Measurements from ENCODE around the gene GSK3B.

GSK3B gene

DNA sequence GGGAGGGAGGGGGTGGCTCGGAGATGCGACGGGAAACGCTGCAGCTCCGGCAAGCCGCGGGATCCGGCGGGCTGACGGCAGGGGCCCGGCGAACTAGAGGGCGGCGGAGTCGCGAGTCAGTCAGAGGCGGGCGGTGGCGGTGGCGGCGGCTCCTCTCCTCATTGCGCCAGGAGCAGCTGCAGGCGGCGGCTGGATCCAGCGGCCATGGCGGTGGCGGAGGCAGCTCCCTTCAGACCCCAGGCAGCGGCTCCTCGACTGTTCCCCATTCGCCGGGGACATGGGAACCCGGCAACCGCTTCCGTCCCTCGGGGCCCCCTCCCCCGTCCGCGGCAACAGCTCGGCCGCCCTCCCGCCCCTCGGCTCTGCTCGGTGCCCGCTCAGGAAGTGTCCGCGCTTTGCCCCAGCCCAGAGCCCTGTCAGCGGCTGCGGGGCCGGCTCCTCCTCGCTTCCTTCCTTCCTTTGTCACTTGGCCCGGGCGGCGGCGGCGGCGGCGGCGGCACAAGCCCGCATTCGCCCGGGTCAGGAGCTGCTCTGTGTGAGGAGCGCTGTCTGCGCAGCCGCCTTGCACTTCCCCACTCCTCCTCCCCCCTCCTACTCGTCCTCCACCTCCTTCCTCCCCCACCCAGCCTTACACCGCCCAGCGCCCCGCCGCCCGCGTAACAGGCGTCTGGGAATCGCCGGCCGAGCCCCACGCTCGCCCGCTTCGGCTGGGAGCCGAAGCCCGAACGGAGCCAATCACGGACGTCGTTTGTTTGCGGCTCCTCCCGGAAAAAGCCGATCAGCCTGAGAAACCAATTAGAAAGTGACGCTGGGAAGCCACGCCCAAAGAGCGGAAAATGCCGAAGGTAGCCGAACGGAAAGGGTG lies at the start of gene GSK3B:
Gene GSK3B (minus strand): TSS at position 537 of the 865 bp plus-strand sequence. CDS start 1,013 bp downstream, outside the sequence.
- peak; percentile 62 to 97 for DNase-seq (ENCODE audit: low read depth in 1 of 2, low spot score in 1 of 2)

DNA sequence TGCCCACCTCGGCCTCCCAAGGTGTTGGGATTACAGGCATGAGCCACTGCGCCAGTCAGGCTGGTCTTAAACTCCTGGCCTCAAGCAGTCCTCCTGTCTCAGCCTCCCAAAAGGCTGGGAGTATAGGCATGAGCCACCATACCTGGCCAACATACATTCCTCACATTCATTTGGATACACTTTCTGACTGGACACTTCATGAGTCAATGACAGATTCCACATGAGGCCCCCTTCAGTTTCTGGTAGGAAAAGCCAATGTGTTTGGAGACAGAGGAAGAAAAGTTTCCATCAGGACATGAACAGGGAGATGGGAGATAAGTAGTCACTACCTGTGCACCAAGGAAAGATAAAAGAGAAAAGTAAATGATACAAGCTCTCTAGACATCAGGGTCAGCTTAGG lies 49.4 kb upstream of the GSK3B start:
- DNase-seq (ENCODE audit: low read depth in 1 of 2, low spot score in 1 of 2): no peak

DNA sequence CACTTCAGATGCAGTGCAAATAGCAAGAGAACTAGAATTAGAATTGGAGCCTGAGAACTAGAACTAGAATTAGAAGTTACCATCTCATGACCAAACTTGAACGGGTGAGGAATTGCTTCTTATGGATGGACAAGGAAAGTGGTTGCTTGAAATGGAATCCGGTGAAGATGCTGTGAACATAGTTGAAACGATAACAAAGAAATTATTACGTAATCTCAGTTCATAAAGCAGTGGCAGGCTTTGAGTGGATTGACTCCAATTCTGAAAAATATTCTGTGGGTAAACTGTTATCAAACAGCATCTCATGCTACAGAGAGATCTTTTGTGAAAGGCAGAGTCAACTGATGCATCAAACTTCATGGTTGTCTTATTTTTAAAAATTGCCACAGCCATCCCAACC lies 48.0 kb upstream of the GSK3B start:
- DNase-seq (ENCODE audit: low read depth in 1 of 2, low spot score in 1 of 2): no peak

DNA sequence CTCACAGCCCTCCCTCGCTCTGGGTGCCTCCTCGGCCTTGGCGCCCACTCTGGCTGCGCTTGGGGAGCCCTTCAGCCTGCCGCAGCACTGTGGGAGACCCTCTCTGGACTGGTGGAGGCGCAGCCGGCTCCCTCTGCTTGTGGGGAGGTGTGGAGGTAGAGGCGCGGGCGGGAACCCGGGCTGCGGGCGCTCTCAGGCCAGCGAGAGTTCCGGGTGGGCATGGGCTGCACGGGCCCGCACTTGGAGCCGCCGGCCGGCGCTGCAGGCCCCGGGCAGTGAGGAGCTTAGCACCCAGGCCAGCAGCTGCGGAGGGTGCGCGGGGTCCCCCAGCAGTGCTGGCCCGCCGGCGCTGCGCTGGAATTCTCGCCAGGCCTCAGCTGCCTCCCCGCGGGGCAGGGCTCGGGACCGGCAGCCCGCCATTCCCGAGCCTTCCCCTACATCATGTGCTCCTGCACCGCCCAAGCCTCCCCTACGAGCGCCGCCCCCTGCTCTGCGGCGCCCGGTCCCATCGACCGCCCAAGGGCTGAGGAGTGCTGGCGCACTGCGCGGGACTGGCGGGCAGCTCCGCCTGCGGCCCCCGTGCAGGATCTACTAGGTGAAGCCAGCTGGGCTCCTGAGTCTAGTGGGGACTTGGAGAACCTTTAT lies 46.0 kb upstream of the GSK3B start:
- no peak for DNase-seq (ENCODE audit: low read depth in 1 of 2, low spot score in 1 of 2)

DNA sequence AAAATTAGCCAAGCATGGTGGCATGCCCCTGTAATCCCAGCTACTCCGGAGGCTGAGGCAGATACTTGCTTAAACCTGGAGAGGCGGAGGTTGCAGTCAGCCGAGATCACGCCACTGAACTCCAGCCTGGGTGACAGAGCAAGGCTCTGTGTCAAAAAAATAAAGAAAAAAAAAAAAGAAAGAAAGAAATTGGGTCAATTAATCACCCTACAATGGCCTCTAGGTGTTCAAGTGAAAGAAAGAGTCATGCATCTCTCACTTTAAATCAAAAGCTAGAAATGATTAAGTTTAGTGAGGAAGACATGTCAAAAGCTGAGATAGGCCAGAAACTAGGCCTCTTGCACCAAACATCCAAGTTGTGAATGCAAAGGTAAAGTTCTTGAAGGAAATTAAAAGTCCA lies 44.9 kb upstream of the GSK3B start:
- DNase-seq (ENCODE audit: low read depth in 1 of 2, low spot score in 1 of 2): no peak

DNA sequence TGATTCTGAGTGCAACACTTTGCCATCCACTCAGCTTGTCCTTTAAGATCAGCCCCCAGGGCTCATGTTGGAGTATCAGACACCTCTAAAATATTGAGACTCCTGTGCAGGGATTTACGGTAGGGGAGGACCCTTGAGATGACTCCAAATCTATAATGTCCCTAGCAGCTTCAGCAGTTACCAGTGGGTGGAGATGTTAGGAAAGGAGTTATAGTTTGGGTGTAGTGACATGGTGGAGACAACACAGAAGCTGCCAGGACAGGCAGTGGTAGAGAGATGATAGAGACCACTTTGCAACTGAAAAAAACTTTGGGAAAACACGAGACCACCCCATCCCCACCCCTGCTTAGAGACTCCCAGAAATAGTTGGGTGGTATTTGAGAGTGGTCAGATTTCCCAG lies 43.3 kb upstream of the GSK3B start:
- DNase-seq (ENCODE audit: low read depth in 1 of 2, low spot score in 1 of 2): no peak

DNA sequence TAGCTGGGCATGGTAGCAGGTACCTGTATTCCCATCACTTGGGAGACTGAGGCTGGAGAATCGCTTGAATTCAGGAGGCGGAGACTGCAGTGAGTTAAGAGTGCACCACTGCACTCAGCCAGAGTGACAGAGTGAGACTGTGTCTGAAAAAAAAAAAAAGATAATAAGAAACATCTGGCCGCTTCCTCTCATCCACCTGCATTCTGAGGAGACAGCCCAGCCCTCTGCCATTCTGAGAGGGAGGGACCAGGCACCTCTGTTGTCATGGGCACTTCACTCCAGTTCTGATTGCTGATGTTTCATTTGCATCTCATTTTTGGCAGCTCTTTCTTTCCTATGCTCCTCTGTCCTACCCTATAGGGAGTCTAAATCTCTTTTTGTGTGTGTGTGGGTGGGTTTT lies 36.4 kb upstream of the GSK3B start:
- no peak for DNase-seq (ENCODE audit: low read depth in 1 of 2, low spot score in 1 of 2)

DNA sequence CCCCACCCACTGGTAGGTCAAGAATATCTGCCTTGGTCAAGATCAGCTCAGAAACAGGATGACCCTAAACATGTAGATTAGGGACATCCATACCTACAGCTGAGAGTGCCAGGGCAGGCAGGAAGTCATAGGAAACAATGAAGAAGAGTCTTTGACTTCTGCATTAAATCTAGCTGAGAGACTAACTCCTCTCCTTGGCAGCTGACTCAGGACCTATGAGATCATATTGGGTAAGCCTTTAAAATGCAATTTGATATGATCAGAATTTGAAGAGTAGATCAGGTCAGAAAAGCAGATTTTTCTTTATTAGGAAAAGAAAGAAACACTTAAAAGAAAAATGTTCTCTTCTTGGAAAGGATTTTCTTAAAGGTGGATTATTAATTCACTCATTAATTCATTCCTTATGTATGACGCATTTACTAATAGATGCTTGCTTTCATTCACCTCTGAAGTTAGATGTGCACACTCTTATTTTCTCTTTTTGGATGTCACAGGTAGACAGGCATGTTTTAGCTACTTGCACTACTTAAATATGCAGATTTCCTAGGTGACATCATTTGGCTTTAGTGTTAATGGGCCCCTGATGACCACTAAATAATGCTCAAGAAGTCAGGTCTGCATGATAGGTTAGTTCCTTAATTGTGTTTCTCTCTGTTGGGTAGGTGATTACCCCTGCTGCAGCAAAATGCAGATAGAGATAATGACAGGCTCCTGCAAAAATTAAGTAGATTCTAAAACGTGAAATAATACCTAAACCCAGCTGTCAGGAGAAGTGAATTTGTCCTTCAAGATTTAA lies 35.7 kb upstream of the GSK3B start:
- no peak for DNase-seq (ENCODE audit: low read depth in 1 of 2, low spot score in 1 of 2)

DNA sequence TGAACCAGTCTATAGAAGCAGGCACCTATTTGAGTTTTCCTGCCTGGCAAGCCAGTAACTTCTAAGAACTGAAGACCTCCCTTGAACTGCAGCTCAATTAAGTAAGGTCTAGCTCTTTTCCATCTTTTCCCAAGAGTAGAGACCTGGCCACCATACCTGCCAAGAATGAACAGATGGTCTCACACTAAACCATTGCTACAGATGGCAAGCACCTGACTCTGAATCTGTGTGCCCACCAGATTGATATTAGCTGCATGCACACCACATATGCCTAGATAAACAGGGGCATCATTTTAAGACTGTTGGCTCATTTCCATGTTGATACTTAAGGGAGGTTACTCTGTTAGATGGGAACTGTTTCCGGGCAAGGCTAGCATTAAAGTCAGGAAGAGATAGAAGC lies 34.8 kb upstream of the GSK3B start:
- DNase-seq (ENCODE audit: low read depth in 1 of 2, low spot score in 1 of 2): no peak

DNA sequence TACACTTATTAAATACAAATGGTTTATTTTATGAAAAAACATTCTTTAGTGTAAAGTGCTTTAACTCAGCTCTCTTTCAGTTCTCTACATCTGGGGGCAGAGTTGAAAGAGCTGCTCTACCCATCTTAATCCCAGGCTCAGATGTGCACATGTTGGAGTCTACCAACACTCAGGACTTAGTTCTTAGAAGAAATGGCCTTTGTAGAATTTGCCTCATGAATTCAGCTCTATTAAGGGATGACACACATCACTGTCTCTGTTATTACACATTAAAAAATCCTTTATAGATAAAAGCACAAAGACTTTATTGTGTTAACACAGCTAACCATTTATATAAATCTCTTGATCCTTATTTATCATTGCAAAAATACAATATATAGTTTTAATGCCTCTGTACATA lies 31.7 kb upstream of the GSK3B start:
- DNase-seq (ENCODE audit: low read depth in 1 of 2, low spot score in 1 of 2): no peak

DNA sequence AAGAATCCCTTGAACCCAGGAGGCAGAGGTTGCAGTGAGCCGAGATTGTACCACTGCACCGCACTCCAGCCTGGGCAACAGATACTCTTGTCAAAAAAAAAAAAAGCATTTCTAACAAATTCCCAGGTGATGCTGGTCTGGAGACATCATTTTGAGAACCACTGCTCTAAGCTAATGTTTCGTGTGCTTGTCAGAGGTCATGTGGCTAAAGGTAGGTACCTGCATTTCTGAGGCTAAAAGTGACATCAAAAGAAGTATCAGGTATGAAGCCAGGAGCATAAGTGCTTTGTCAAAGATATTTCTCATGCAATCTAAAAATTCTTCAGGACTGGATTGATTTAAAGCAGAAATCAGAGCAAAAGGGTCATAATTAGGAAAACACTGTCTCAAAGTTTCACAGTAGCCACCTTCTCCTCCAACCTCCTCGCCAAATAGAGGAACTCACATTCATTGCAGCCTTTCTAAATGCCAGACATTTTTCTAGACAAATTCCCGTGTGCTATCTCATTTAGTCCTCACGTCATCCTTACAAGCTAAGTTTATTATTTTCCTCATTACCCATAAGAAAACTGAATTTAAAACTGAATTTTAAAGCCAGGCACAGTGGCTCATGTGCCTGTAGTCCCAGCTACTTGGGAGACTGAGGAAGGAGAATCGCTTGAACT lies 25.7 kb upstream of the GSK3B start:
- DNase-seq (ENCODE audit: low read depth in 1 of 2, low spot score in 1 of 2): no peak

DNA sequence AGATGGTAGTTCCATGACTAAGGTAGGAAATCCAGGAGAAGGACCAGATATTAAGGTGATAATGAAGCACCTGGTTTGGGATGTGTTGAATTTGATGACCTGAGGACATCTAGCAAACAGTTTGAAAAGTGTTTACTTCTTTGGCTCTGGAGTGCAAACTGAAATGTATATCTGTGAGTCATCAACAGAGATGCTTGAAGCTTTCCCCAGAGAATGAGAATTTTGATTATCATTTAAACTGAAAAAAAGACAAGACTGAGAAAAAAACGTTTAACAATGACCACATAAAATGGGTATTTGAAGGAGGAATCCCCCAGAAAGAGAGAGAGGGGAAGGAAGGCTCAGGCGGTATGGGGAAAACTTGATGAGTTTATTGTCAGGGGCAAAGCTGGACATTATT lies 20.7 kb upstream of the GSK3B start:
- DNase-seq (ENCODE audit: low read depth in 1 of 2, low spot score in 1 of 2): no peak

DNA sequence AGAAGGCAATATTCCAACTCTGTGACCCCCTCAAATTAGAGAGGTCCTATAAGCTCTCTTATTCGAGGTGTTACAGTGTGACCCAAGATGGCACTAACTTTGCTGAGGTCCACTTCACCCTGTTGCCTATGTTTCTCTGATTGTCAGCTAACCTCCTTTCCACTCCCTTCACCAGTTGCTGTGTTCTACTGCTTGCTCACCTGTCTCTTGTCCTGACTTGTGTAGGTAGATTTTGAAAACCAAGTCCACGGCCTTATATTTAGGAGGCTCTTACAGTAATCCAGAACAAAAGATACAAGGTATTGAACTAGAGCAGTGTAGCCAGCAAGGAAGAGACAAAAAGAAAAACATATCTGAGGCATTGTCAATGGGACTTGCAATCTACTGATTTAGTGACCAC lies 20.1 kb upstream of the GSK3B start:
- DNase-seq (ENCODE audit: low read depth in 1 of 2, low spot score in 1 of 2): no peak

DNA sequence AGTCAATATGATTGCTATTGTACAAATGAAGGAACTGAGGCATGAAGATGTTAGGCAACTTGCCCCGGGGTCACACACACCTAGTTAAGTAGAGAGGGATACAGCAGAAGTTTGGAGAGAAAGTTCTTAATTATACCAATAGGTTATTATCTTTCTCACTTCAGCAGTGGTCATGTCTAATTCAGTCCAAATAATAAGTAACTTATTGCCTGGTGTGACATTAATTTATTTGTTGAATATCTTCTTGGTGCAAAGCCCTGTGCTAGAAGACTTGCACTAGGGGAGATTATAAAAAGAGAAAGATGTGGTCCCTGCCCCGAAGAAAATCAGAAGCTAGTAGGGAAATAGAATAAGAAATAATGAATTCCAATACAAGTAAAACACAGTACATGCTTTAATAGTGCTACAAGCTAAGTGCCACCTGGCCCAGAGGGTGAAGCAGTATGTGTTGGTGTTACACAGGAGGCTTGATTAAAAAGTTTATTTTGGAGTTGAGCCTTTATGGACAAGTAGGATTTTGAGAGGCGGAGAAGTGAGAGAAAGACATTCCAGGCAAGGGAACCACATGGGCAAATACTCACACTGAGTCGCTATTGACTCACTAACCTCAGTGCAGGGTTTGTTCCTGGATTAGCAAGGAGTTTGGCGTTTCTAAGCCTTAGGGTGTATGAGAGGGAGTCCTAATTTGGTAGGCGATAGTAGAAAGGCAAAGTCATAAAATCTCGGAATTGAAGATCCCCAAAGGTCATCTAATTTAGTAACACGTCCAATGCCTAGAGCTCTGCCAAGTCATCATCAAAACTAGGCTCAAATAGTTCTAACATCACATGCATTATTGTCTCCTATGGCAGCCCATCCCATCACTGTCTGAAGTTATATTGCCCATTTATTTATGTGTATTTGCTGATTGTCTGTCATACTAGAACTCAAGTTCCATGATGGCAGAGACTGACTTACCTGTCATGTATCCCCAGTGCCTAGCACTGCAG lies 19.2 kb upstream of the GSK3B start:
- DNase-seq (ENCODE audit: low read depth in 1 of 2, low spot score in 1 of 2): no peak

DNA sequence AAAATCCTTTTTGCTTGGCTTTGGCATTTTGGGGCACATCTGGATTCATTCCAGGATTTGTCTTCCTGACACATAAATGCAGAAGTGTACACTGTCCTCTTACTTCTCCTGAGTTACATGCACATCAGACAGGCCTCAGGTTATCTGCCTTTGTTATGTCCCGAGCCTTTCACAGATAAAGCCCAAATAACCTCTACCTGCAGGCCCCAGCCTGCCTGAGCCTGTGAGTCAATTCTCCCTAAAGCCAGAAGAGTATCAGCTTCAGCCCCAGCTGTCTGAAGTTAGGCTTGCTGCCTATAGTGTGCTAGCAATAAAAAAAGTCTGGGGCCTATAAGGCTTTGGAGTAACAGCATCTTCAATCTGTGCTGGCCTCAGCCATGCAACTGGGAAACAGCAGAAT lies 17.7 kb upstream of the GSK3B start:
- DNase-seq (ENCODE audit: low read depth in 1 of 2, low spot score in 1 of 2): no peak

DNA sequence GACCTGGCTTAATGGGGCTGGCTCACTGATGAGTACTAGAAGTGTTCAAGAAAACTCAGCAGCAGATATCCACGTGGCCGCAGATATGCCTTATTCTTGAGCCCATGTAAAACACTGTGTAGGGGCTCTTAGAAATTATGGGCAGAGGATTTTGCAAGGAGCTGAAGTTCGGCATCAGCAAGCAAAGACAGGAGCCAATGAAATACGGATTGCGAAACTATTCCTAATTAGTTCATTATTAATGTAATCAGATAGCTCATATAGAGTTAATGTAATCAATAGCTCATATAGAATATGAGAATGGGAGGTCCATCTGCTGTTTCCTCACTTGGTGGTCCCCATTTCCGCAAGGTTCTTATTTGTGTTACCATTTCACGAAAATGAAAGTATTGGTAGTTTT lies 9.0 kb upstream of the GSK3B start:
- no peak for DNase-seq (ENCODE audit: low read depth in 1 of 2, low spot score in 1 of 2)

DNA sequence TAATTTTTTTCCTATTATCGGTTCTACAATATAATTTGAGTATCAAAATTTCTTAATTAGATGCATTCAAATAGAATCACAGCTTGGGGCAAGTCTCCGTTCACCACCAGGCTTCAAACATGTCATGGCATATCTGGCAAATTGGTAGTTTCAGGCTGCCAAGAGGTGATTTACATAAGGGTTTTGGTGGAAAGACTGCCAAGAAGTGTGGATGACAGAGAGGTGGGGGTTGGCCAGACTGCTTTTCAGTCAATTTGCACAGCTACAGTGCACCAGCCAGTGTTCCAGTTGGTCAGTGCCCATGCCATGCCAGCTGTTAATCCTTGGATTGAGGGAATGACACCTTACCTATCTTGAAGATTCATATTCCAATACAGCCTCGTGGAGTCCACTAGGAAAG lies 8.4 kb upstream of the GSK3B start:
- no peak for DNase-seq (ENCODE audit: low read depth in 1 of 2, low spot score in 1 of 2)

DNA sequence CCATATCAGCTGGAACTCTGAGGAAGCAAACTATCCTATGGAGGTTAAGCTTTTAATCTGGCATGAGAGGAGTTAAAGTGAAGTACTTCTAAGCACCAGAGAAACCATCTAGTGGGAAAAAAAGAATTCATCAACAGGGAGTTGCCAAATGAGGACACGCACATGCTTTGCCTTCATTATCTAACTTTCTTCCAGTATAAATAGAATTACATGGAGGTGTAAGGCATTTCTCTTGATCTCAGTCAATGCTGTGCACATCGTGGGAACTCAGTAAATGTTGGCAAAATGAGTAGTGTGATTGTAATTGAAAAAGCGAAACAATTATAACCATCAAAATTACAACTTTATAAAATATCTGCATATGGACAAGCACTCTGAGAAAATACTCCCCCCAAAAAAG lies 8.0 kb upstream of the GSK3B start:
- no peak for DNase-seq (ENCODE audit: low read depth in 1 of 2, low spot score in 1 of 2)

DNA sequence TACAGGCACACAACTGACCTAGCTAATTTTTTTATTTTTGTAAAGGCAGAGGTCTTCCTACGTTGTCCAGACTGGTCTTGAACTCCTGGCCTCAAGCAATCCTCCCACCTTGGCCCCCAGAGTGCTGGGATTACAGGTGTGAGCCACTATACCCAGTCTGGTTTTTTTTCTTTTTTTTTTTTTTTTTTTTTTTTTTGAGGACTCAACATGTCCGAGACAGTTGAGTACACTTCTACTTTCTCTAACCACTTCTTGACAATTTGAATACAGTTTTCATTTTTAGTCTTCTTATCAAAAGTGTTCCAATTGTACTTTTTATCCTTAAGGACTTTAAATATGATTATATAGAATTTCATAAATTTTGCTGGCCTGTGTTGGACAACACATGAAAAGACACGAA lies 7.4 kb upstream of the GSK3B start:
- DNase-seq (ENCODE audit: low read depth in 1 of 2, low spot score in 1 of 2): no peak

DNA sequence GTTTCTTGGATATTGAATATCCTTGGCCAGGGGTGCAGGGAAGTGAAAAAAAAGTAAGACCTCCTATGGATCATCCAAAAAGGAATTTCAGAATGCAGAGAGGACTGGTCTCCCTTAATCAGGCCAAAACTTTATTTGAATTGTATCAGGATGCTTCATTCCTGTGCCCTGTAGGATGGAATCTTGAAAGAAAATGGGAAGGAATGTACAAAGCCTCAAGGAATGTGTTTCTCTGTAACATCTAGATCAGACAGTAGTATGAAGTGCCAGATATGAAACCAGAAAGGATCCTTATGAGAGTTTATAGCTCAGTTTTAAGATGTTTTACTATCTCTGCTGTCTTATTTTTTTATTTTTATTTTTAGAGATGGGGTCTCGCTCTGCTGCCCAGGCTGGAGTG lies 6.5 kb upstream of the GSK3B start:
- DNase-seq (ENCODE audit: low read depth in 1 of 2, low spot score in 1 of 2): no peak

All from activated T-helper 1 cell treated with anti-CD3 and anti-CD28 coated beads, Interleukin-2, amount 50 U/mL, for 16 hours (primary cell).